T-helper 2 cell treated with Interferon-gamma antibody and Interleukin-4, amounts not matched to agents 100 ng/mL and 5 ng/mL, for 36 hours (primary cell): ENCODE results near the gene TAAR5. TPM values are rescaled to one million over a fixed set of nuclear protein-coding genes. Genes with fewer than 3 reads are reported as not detected.
"Not testable (repeated sequence)": the region's sequence is repeated elsewhere in the genome, so short reads cannot be mapped to it uniquely, and the experiment has no call there.

ENCODE experiments used
- intact Hi-C: fragments of 100-400 bp; cut with micrococcal nuclease; formaldehyde crosslinking; loops from one replicate; pipeline ENCODE4 v1.15.1; 2023
- total RNA-seq: library from RNA; stranded (reverse); gene quantifications from 2 replicates; pipeline ENCODE4 v1.2.3, GENCODE V29; 2022

The TAAR5 gene, protein sequence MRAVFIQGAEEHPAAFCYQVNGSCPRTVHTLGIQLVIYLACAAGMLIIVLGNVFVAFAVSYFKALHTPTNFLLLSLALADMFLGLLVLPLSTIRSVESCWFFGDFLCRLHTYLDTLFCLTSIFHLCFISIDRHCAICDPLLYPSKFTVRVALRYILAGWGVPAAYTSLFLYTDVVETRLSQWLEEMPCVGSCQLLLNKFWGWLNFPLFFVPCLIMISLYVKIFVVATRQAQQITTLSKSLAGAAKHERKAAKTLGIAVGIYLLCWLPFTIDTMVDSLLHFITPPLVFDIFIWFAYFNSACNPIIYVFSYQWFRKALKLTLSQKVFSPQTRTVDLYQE
- total RNA-seq, result not detected in 2 replicates

DNA sequence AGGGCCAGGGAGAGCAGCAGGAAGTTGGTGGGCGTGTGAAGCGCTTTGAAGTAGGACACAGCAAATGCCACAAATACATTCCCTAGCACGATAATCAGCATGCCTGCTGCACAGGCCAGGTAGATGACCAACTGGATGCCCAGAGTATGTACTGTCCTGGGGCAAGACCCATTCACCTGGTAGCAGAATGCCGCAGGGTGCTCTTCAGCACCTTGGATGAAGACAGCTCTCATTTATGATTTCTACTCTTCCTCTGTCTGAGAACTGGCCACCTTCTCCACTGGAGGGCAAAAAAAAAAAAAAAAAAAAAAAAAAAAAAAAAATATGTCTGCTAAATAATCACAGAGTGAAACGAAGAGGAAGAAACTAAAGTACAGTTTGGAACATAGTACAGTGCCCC is at the start of gene TAAR5:
Gene TAAR5, minus strand, starts transcription at position 288 of the 400 bp plus-strand sequence. Its CDS starts 55 bp downstream, at position 233.
- intact Hi-C loops, result no loop called here

DNA sequence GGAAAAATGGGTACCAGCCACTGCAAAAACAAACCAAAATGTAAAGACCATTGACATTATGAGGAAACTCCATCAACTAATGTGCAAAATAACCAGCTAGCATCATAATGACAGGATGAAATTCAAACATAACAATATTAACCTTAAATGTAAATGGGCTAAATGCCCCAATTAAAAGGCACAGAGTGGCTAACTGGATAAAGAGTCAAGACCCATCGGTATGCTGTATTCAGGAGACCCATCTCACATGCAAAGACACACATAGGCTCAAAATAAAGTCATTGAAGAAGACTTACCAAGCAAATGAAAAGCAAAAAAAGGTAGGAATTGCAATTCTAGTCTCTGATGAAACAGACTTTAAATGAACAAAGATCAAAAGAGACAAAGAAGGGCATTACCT is 47.6 kb upstream of the TAAR5 start:
- intact Hi-C loops, result not testable (repeated sequence)

DNA sequence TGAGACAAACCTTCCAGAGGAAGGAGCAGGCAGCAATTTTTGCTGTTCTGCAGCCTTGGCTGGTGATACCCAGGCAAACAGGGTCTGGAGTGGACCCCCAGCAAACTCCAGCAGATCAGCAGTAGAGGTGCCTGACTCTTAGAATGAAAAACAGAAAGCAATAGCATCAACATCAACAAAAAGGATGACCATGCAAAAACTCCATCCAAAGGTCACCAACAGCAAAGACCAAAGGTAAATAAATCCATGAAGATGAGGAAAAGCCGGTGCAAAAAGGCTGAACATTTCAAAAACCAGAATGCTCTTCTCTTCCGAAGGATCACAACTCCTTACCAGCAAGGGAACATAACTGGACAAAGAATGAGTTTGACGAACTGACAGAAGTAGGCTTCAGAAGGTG is 46.4 kb upstream of the TAAR5 start:
- intact Hi-C loops, result not testable (repeated sequence)

DNA sequence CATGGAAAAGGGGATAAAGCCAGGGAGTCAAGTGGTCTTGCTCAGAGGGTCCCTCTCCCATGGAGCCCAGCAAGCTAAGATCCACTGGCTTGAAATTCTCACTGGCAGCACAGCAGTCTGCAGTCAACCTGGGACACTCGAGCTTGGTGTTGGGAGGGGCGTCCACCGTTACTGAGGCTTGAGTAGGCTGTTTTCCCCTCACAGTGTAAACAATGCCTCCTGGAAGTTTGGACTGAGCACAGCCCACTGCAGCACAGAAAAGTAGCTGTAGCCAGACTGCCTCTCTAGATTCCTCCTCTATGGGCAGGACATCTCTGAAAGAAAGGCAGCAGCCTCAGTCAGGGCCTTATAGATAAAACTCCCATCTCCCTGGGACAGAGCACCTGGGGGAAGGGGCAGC is 45.7 kb upstream of the TAAR5 start:
- intact Hi-C loops, result not testable (repeated sequence)

DNA sequence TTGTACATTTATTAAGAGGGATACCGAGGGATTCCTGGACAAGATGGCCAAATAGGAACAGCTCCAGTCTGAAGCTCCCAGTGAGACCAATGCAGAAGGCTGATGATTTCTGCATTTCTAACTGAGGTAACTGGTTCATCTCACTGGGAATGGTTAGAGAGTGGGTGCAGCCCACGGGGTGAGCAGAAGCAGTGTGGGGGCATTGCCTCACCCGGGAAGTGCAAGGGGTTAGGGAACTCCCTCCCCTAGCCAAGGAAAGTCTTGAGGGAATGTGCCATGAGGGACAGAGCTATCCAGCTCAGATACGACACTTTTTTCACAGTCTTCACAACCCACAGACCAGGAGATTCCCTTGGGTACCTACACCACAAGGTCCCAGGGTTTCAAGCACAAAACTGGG is 45.3 kb upstream of the TAAR5 start:
- intact Hi-C loops, result no loop called here

DNA sequence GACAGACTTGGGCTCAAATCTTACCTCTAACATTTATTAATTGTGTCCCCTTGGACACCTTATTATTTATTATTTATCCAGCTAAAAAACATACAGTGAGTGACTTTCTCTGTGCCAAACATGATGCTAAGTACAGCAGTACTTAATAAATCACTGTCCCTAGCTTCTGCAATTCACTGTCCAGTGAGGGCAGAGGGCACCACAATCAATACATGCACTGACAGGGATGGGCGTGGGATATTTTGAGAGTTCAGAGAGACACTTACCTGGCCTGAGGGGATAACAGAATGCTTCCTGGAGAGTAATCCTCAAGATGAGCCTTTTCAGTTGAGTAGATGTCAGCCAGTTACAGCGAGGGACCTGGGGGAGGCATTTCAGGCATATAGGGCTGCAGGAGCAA is 43.8 kb upstream of the TAAR5 start:
- intact Hi-C loops, result no loop called here

DNA sequence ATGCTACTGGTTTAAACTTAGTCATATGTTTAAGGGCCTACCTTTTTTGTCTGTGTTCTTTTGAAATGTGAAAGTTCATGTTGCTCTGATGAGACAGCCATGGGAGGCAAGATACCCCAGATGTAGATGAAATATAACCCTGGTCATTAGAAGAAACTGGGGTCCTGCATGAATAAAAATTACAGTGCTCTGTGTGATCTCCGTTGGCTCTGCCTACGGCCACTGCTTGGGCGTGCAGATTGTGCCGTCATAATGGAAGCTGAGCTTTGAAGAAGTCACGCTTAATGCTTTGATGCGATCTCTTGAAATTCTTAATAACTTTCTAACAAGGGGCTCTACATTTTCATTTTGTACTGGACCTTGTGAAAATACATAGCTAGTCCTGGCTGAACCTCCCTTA is 34.6 kb upstream of the TAAR5 start, which contains the start of gene TAAR2:
Gene TAAR2, minus strand, starts transcription at position 101 of the 400 bp plus-strand sequence. Its CDS starts 0 bp downstream, at position 101.
- intact Hi-C loops, result no loop called here

DNA sequence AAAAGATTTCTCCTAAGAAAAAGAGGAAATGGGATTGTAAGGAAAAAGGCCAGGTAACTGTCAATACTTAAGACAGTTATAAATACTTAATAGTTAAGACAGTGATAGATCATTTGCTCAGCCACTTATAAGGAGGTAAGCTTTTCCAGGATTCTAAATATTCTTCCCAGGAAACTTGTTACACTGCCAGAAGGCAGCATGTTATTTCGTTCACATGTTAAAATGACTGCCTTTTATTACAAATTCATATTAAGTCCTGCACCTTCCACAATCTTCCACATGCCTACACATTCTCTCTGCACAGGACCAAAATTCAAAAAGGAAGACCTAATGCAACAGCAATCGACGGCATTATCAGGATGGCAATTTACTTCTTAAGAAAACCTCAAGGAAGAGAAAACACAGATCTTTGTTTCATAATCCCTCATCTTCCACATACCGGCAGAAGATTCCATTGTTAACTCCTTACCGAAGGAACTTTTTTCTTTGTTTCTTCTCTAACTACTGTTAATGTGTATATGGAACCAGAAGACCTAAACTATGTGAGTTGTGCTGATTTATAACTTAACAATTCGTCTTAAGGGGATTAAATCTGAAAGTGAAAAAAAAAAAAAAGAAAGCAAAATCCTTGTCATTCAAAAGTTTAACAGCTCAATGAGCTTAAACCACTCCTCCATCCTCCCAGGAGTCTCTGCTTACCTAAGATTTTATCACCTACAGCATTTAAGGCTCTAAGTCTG is 33.7 kb upstream of the TAAR5 start:
- intact Hi-C loops, result no loop called here

DNA sequence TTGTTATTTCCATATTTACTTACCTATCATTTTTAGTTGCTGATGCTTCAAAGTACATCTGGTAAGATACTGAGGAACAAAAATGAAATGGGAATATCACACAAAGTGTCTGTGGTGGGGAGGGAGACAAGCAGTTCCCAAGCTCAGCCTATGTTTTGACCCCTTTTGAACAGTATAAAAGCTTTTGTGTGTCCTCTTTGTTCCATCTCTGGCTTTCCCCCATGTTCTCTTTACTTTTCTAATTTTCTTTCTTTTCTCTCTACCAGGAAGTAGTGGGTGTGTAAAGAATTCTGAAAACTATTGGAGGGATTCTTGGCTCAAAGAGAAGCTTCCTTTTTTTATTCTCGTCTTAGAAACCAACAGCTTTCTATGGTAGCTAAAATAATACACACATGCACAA is 27.1 kb upstream of the TAAR5 start:
- intact Hi-C loops, result no loop called here

DNA sequence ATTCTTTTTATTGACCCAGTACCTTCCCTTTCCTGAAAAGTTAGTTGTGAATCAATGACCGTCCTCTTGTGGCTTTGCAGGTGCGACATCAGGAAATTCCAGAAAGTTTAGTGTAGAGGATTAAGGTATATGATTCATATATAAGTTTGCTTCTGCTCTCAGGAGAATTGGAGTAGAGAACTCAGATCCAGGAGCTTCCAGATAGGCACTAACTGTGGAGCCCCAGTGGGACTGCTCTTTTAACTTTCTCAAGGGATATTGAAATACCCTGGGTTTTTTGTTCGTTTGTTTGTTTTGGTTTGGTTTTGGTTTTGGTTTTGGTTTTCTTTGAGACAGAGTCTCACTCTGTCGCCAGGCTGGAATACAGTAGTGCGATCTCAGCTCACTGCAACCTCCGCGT is 25.0 kb upstream of the TAAR5 start:
- intact Hi-C loops, result no loop called here

DNA sequence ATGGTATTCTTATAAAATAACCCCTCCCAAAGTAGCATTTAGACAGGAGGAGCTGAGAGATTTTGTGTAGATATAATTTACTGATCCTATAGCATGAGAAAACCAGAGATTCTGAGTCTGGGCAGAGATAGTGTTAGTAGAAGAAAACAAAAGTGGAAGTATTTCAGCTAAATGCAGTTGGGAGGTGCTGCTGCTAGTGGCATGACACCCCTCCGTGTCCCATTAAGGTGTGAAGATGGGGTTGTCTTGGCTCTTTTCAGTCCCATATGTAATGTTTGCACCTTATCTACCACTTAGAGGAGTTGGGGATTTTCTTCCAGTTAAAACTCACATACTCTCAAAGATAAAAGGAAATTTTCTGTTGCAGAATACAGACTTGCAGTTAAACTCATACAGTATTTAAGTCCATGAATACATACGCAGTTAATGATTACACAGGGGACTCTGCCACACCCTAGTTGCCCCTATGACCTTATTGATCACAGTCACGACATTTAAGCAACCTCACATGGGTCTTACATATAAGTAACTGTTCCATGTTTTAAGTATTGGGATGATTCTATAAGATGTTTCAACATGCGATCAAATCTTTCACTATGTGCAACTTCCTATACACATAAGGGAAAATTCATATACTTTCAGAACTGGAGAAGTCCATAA is 23.0 kb upstream of the TAAR5 start:
- intact Hi-C loops, result no loop called here

DNA sequence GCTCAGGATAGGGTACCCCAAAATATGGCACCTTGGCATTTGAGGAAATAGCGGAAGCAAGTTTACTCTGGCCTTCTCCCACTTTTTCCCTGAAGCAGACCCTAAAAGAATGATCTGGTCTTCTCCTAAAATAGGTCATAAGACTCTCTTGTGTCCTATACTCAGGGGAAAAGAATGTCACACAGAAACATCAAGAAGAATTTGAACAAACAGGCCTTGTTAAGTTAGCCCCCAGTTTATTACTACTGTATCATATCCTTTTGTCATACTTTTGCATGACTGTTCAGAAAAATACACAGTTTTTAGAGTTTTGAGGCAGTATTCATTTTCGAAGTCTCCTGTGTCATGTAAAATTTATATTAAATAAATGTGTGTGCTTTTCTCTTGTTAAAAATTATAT is 22.1 kb upstream of the TAAR5 start:
- intact Hi-C loops, result no loop called here

DNA sequence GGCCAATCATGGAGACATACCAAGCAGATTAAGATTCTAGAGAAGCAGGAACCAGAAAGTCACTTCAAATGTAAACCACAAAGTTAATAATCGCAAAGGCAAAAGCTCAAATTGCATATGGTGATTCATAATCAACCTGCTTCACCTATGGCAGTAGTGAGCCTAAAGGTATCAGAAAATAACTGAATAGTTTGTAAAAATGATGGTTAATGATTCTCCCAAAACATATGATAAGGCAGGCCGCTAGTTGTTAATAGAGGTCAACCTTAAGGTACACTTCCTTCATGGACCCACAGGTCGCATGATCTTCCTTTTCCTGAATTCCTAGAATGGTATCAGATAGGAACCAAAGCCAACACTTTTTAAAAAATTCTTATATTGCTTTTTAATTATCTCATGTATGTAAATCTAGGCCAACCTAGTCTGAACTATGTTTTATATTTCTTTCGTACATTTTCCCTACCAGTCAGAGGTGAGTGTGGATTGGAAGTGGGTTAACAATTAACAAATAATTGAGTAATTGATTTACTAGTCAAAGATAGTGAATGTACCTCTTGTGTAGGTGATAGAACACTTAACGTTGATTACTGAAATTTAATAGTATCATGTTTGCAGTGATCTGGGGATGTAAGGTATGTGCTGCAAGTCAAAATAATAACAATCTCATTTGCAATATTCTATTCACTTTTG is 18.1 kb upstream of the TAAR5 start:
- intact Hi-C loops, result no loop called here

DNA sequence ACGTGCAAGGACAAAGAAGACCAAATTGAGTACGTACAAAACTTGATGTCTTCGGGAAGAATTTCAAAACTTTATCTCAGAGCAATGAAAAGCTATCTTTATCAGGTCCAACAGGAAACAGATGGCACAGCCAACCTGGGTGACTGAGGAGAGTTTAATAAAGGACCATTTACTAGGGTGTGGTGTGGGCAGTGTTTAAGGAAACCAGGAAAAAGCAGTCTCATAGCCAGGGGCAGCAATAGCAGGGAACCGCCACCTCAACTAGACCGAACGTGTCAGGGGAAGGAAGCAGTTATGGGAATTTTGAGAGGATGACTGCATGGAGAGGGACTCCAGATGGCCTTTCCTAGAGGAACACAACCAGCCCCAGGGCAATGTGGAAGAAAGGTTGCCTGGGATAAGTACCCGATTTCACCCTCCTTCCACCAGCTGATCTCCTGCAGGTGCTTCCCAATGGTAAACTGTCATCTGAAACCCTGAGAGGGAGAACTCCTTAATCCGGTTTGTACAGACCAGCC is 15.2 kb upstream of the TAAR5 start:
- intact Hi-C loops, result no loop called here

DNA sequence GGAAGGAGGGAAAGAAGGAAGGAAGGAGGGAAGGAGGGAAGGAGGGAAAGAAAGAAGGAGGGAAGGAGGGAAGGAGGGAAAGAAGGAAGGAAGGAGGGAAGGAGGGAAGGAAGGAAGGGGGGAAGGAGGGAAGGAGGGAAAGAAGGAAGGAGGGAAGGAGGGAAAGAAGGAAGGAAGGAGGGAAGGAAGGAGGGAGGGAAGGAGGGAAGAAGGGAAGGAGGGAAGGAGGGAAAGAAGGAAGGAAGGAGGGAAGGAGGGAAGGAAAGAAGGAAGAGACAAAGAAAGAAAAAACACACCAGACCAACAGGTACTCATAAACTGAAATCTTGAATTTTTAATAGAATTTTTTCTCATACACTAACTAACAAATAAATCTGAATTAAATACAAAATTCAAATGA is 11.4 kb upstream of the TAAR5 start:
- intact Hi-C loops, result not testable (repeated sequence)

DNA sequence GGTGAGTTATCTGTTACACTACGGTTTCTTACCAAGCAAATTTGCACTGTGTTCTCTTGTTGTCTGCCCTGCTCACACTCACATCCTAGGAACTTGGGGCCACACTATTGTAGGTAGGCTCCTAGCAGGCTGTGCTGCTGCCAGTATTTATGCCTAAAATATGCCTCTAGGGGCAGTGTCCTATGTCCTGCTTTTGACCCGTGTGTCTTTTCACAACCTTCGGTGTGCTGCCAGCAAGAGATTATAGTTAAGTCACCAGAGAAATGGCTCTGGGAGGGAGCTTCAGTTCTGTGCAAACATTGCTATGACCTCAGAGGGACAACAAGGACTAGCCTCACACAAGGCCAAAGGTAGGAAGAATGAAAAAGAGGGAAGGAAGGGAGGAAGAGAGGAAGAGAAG is 8.9 kb upstream of the TAAR5 start:
- intact Hi-C loops, result no loop called here

DNA sequence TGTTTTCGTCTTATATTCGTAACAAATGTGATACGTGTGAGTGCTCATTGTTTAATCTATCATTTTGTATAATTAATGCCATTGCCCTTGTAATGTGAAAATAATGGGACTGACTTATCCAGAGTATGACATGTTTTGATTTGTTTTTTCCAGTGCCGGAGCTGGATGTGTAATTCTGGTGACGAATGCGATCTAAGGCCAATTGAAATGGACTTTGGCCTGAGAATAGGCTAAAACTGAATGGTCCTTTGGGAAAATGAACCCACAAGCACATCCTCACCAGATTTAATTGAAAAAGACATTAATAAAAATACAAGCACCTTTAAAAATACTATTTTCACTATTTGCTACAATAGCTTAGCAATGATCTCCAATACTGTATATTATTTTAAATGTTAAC is 6.7 kb upstream of the TAAR5 start:
- intact Hi-C loops, result no loop called here

DNA sequence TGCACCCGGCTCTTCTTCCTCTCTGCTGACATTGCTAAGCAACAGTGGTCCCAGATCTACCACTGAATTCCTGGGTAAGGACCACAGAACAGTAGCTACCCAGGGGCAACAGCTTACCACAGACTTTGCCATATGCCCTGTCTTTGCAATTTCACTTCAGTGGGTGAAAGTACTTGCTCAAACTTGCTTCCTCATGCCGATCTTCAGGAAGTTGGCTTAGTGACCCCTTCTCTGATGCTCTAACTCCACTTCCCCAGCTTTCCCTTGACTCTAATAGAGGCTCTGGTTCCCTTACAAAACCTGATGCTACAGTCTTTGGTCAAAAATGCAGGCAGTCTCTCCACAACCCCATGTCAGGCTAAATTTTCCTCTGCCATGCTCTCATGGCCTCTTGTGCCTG is 3.3 kb upstream of the TAAR5 start:
- intact Hi-C loops, result no loop called here

DNA sequence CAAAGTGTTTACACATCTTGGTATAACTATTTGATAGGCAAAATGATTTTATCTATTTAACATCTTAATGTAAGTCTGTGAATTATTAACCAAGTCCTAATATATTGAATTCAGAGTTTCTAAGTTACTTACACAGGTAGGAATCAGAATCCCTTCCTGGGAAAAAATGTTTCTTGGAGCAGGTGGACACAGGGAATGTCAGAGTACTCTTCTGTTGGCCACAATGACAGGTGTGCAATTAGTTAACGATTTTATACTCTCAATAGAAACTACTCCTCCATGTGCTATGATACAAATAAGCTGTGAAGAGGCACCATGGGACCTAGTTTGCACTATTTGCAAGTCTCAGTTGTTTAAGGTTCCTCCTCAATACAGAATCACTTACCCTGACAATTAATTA is 821 bp upstream of the TAAR5 start:
- intact Hi-C loops, result no loop called here

DNA sequence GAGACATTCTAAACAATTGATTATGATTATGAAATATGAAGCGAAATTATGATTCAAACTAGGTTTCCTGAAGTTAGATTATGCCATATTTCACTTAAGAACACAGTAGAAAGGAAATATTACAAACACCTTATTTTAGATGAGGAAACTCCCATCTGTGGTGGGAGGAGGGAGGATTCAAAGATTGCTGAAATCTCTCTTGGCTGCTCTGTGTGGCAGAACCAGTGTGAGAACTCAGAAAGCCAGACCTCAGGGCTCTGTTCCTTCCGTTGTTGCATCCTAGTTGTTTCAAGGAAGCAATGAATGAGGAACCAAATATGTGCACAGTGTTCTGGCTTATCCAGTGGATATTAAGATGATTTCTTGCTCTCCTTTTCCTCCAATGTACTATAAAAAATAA is 2.1 kb downstream of the TAAR5 start:
- intact Hi-C loops, result no loop called here

DNA sequence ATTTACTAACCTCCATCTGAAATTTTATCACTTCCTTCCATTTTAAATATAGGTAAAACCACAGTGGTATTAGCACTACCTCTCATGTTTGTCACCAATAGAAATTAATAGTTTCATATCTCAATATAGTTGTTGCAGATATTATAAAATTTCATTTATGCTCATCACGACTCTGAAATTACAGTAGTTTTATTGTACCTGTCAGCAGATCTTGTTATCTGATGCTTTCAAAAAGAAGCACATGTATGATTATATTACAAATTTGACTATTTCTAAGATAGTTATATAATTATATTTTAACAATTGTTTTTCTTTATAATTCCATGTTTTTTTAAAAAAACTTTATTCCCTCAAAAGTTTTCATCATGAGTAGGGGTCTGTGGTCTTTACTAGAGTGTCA is 4.8 kb downstream of the TAAR5 start:
- intact Hi-C loops, result no loop called here

DNA sequence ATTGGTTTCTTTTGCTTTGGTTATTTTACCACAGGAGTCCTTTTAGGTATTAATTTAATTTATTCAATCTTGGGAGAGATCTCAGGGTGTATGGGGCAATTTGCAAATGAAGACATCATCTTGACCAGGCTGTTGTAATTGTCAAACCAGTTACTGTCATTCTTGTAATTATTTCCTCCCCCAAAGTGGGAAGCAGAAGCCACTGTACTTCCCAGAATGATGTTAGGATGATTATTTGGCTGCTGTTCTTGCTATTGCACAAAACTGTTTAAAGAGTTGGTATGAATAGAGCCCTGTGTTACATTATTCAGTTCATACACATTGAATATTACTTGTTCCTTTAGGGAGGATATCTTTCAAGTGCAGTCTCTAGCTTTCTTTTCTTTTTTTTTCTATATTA is 17.8 kb downstream of the TAAR5 start:
- intact Hi-C loops, result no loop called here
